ENCODE measurements around the gene EMC8. TPM values are rescaled to one million over a fixed set of nuclear protein-coding genes. Genes with fewer than 3 reads are reported as not detected.

Gene EMC8
- total RNA-seq: 10 to 100 TPM; 52.2 to 56.2 TPM
- polyA plus RNA-seq: 27.6 TPM

GRCh38 chr16:85799497-85800320, at the start of gene EMC8, which contains the start of gene COX4I1:
TSS of gene EMC8 (minus strand) at chr16:85799544. CDS start at chr16:85799295, 249 bp downstream.
TSS of gene COX4I1 (plus strand) at chr16:85799695. CDS start at chr16:85801206, 1,511 bp downstream.
- Histone ChIP-seq H3K27me3 (ENCODE audit: insufficient read depth, low read length, poor library complexity, severe bottlenecking) (no peaks in the 10 kb centered on the region), H3K9me3 (ENCODE audit: low read length) (no peaks in the 10 kb centered on the region), H3K36me3 (ENCODE audit: insufficient read depth, low read length) (peaks cover 32% of the 10 kb centered on the region), H3K4me1 (ENCODE audit: insufficient read depth, low read length) (peaks cover 28% of the 10 kb centered on the region), H3K4me3 (ENCODE audit: low read length) (peak within 1 kb of the TSS; percentile 92), H3K27ac (ENCODE audit: low read depth, low read length) (peak within 1 kb of the TSS; percentile 90)
- POLR2A ChIA-PET: no interaction called here
- Mint-ChIP-seq H3K27me3 (no peaks in the 10 kb centered on the region), H3K4me3 (peak within 1 kb of the TSS; percentile 84 to 95 (median 88)), H3K9me3 (no peaks in the 10 kb centered on the region), H3K27ac (peak within 1 kb of the TSS; percentile 94 to 98 (median 97)), H3K36me3 (peaks cover 11 to 74% (median 27%) of the 10 kb centered on the region in 3 donors), H3K4me1 (peaks cover 53 to 82% (median 69%) of the 10 kb centered on the region in 3 donors)
- CTCF ChIA-PET: no interaction called here
- peak; percentile 88 to 94 (median 89) for DNase-seq

- Mint-ChIP-seq H3K9me3 (peaks cover 0 to 2% (median 0%) of the 10 kb centered on the region in 5 donors), H3K36me3 (peaks cover 0 to 5% (median 0%) of the 10 kb centered on the region in 3 donors), H3K4me3 (no peak overlapping the region), H3K4me1 (peaks cover 5 to 9% (median 7%) of the 10 kb centered on the region in 3 donors), H3K27ac (no peak overlapping the region), H3K27me3 (peaks cover 24 to 31% of the 10 kb centered on the region in 2 donors)
- no peak for DNase-seq
- H3K36me3 ChIP-seq (ENCODE audit: insufficient read depth, low read length): no peaks in the 10 kb centered on the region
- ChIA-PET POLR2A (no interaction called here), CTCF (interaction anchor here (1.0 kb wide), 1 partner anchor 30 kb away, joined by 3 read pairs; no protein-coding TSS in a partner anchor)
- peaks cover 5% of the 10 kb centered on the region for H3K27me3 ChIP-seq (ENCODE audit: insufficient read depth, low read length, poor library complexity, severe bottlenecking)
- no peaks in the 10 kb centered on the region for H3K4me1 ChIP-seq (ENCODE audit: insufficient read depth, low read length)
- H3K27ac ChIP-seq (ENCODE audit: low read depth, low read length): no peak overlapping the region
- no peak overlapping the region for H3K4me3 ChIP-seq (ENCODE audit: low read length)
- H3K9me3 ChIP-seq (ENCODE audit: low read length): no peaks in the 10 kb centered on the region
Measured at GRCh38 chr16:85848986-85849385, 49.6 kb upstream of the EMC8 start.

- H3K9me3 Mint-ChIP-seq: peaks cover 0 to 2% (median 0%) of the 10 kb centered on the region in 5 donors
- H3K27me3 ChIP-seq (ENCODE audit: insufficient read depth, low read length, poor library complexity, severe bottlenecking): peaks cover 5% of the 10 kb centered on the region
- H3K27ac ChIP-seq (ENCODE audit: low read depth, low read length): no peak overlapping the region
- H3K4me1 ChIP-seq (ENCODE audit: insufficient read depth, low read length): no peaks in the 10 kb centered on the region
- ChIA-PET POLR2A (no interaction called here), CTCF (no interaction called here)
- peaks cover 24 to 38% of the 10 kb centered on the region in 2 donors for H3K27me3 Mint-ChIP-seq
- H3K27ac Mint-ChIP-seq: peak overlapping the region in 2 of 8 donors; percentile 33 to 87
- H3K4me1 Mint-ChIP-seq: peaks cover 5 to 9% (median 7%) of the 10 kb centered on the region in 3 donors
- H3K36me3 ChIP-seq (ENCODE audit: insufficient read depth, low read length): no peaks in the 10 kb centered on the region
- no peak overlapping the region for H3K4me3 Mint-ChIP-seq
- DNase-seq: no peak
- H3K36me3 Mint-ChIP-seq: peaks cover 0 to 5% (median 0%) of the 10 kb centered on the region in 3 donors
- H3K9me3 ChIP-seq (ENCODE audit: low read length): no peaks in the 10 kb centered on the region
- no peak overlapping the region for H3K4me3 ChIP-seq (ENCODE audit: low read length)
Measured at GRCh38 chr16:85847681-85848601, 48.6 kb upstream of the EMC8 start.

GRCh38 chr16:85847036-85847435, 47.7 kb upstream of the EMC8 start:
- Mint-ChIP-seq H3K9me3 (peaks cover 0 to 2% (median 0%) of the 10 kb centered on the region in 5 donors), H3K4me3 (peak overlapping the region in 1 of 7 donors; percentile 5), H3K36me3 (peaks cover 0 to 5% (median 0%) of the 10 kb centered on the region in 3 donors), H3K27me3 (peaks cover 22 to 40% of the 10 kb centered on the region in 2 donors), H3K27ac (no peak overlapping the region), H3K4me1 (peaks cover 5 to 9% (median 7%) of the 10 kb centered on the region in 3 donors)
- H3K27me3 ChIP-seq (ENCODE audit: insufficient read depth, low read length, poor library complexity, severe bottlenecking): peaks cover 5% of the 10 kb centered on the region
- no peak overlapping the region for H3K27ac ChIP-seq (ENCODE audit: low read depth, low read length)
- no peaks in the 10 kb centered on the region for H3K36me3 ChIP-seq (ENCODE audit: insufficient read depth, low read length)
- no peaks in the 10 kb centered on the region for H3K4me1 ChIP-seq (ENCODE audit: insufficient read depth, low read length)
- ChIA-PET CTCF (no interaction called here), POLR2A (no interaction called here)
- no peak overlapping the region for H3K4me3 ChIP-seq (ENCODE audit: low read length)
- DNase-seq: no peak
- H3K9me3 ChIP-seq (ENCODE audit: low read length): no peaks in the 10 kb centered on the region

GRCh38 chr16:85846461-85846860, 47.1 kb upstream of the EMC8 start:
- Histone ChIP-seq H3K9me3 (ENCODE audit: low read length) (no peaks in the 10 kb centered on the region), H3K36me3 (ENCODE audit: insufficient read depth, low read length) (no peaks in the 10 kb centered on the region), H3K27ac (ENCODE audit: low read depth, low read length) (no peak overlapping the region), H3K4me3 (ENCODE audit: low read length) (no peak overlapping the region), H3K27me3 (ENCODE audit: insufficient read depth, low read length, poor library complexity, severe bottlenecking) (peaks cover 5% of the 10 kb centered on the region), H3K4me1 (ENCODE audit: insufficient read depth, low read length) (no peaks in the 10 kb centered on the region)
- peaks cover 5 to 9% (median 7%) of the 10 kb centered on the region in 3 donors for H3K4me1 Mint-ChIP-seq
- no peak overlapping the region for H3K4me3 Mint-ChIP-seq
- peaks cover 0 to 5% (median 0%) of the 10 kb centered on the region in 3 donors for H3K36me3 Mint-ChIP-seq
- ChIA-PET POLR2A (no interaction called here), CTCF (no interaction called here)
- H3K27ac Mint-ChIP-seq: no peak overlapping the region
- DNase-seq: no peak
- peaks cover 0 to 2% (median 0%) of the 10 kb centered on the region in 5 donors for H3K9me3 Mint-ChIP-seq
- peaks cover 22 to 40% of the 10 kb centered on the region in 2 donors for H3K27me3 Mint-ChIP-seq

- H3K27ac Mint-ChIP-seq: no peak overlapping the region
- H3K36me3 ChIP-seq (ENCODE audit: insufficient read depth, low read length): no peaks in the 10 kb centered on the region
- H3K36me3 Mint-ChIP-seq: peaks cover 0 to 5% (median 0%) of the 10 kb centered on the region in 3 donors
- H3K9me3 Mint-ChIP-seq: peaks cover 0 to 2% (median 0%) of the 10 kb centered on the region in 5 donors
- no peak for DNase-seq
- H3K27ac ChIP-seq (ENCODE audit: low read depth, low read length): no peak overlapping the region
- peaks cover 23 to 40% of the 10 kb centered on the region in 2 donors for H3K27me3 Mint-ChIP-seq
- no peak overlapping the region for H3K4me3 Mint-ChIP-seq
- H3K4me3 ChIP-seq (ENCODE audit: low read length): no peak overlapping the region
- POLR2A ChIA-PET: no interaction called here
- no peaks in the 10 kb centered on the region for H3K4me1 ChIP-seq (ENCODE audit: insufficient read depth, low read length)
- peaks cover 5% of the 10 kb centered on the region for H3K27me3 ChIP-seq (ENCODE audit: insufficient read depth, low read length, poor library complexity, severe bottlenecking)
- no peaks in the 10 kb centered on the region for H3K9me3 ChIP-seq (ENCODE audit: low read length)
- CTCF ChIA-PET: no interaction called here
- peaks cover 5 to 9% (median 7%) of the 10 kb centered on the region in 3 donors for H3K4me1 Mint-ChIP-seq
Measured at GRCh38 chr16:85845266-85845665, 45.9 kb upstream of the EMC8 start.

GRCh38 chr16:85844786-85845185, 45.4 kb upstream of the EMC8 start:
- Histone ChIP-seq H3K4me3 (ENCODE audit: low read length) (no peak overlapping the region), H3K4me1 (ENCODE audit: insufficient read depth, low read length) (no peaks in the 10 kb centered on the region), H3K27me3 (ENCODE audit: insufficient read depth, low read length, poor library complexity, severe bottlenecking) (peaks cover 5% of the 10 kb centered on the region), H3K36me3 (ENCODE audit: insufficient read depth, low read length) (no peaks in the 10 kb centered on the region), H3K27ac (ENCODE audit: low read depth, low read length) (no peak overlapping the region), H3K9me3 (ENCODE audit: low read length) (no peaks in the 10 kb centered on the region)
- DNase-seq: no peak
- peak overlapping the region in 1 of 7 donors; percentile 2 for H3K4me3 Mint-ChIP-seq
- peaks cover 5 to 9% (median 7%) of the 10 kb centered on the region in 3 donors for H3K4me1 Mint-ChIP-seq
- POLR2A ChIA-PET: no interaction called here
- H3K9me3 Mint-ChIP-seq: peaks cover 0 to 2% (median 0%) of the 10 kb centered on the region in 5 donors
- H3K36me3 Mint-ChIP-seq: peaks cover 0 to 5% (median 0%) of the 10 kb centered on the region in 3 donors
- peaks cover 22 to 45% of the 10 kb centered on the region in 2 donors for H3K27me3 Mint-ChIP-seq
- H3K27ac Mint-ChIP-seq: peak overlapping the region in 1 of 8 donors; percentile 29
- CTCF ChIA-PET: no interaction called here

Data from CD8-positive, alpha-beta memory T cell (primary cell).